ENCODE measurements around the gene VAMP5. TPM values are rescaled to one million over a fixed set of nuclear protein-coding genes. Genes with fewer than 3 reads are reported as not detected.
A peak's percentile ranks its signal among the peaks of the same experiment; 100 is the strongest.

VAMP5 gene
- total RNA-seq, 1 experiment from 2014 or later = 0.40 TPM

DNA sequence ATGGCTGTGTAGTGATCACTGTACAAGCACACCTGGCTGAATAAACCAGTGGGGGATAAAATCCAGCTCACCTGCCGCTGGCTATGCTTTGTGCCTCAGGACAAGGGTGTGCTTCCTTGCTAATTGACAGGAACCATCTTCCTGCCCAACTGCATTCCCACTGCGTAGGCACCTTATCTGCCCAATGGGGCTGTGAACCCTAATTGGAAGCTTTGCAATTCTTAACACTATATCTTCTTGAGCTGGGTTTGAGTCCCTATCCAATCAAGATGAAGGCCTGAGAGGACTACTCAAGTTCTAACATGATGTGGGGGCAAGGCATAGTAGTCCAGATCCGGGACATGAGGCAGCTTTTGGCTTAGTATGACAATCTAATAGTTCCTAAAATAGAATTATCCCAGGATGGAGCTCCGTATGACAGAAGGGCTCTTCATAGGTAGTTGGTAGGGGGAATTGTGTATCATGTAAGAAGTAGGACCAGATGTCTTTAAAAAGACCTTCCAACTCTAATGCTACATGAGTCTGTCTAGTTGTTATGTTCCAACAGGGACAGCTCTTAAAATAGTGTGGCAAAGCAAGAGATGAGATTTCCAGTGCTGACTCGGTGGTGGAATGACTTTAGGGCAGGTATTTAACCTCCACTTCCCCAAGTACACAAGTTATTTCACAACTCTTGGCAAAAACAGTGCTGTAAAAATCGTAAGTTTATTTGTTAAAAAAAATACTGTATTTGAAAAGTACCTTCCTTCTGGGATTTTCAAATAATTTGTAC is 20.5 kb downstream of the VAMP5 start:
- DNase-seq = no peak

DNA sequence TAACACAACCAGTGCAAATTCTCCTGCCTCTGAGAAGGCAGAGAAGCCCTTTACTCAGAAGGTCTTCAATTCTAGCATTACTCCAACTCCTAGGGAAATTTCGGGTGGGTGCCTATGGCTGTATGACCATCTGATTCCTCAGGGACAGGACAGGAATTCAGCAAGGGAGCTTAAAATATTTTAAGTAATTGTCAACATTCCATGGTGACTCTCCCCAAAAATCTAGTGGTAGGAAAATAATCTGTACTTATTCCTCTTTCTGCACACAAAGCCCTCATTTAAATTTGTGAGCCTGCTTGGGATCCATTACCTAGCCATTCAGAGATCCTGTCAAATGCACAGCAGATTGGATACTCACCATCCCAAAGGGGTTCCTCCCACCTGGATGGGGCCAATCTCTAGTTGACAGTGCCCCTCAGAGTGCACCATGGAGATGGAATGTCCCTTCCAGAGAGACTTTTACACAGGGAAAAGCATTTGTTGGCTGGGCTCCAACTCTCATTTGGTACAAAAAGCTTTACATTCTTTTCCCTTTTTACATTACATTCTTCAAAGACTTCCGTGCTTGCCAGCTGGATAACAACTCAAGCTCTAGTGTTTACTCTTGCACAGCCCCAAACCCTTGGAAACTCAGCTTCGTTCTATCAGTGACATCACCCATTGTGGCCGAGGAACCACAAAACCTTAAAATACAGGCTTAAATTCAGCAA is 21.3 kb downstream of the VAMP5 start:
- Histone ChIP-seq H3K9me3 (ENCODE audit: low read length) (no peaks in the 10 kb centered on the region), H3K9me2 (replicated peaks; ENCODE audit: low read length) (no peaks in the 10 kb centered on the region), H3K9ac (ENCODE audit: low read length) (no peak overlapping the region), H3K4me1 (ENCODE audit: insufficient read depth, low read length) (peaks cover 8% of the 10 kb centered on the region; the same call in 1 of the 2 replicates), H3K79me2 (ENCODE audit: low read length) (peaks cover 17% of the 10 kb centered on the region), H4K20me1 (ENCODE audit: low read length) (no peaks in the 10 kb centered on the region), H3K4me2 (ENCODE audit: low read length) (peak overlapping the region; percentile 20; the same call in 1 of the 2 replicates), H3K36me3 (ENCODE audit: low read depth, low read length) (peaks cover 5% of the 10 kb centered on the region; the same call in 1 of the 2 replicates), H2AFZ (ENCODE audit: low read length) (no peak overlapping the region), H3F3A (ENCODE audit: low read length, unreplicated experiment) (no peaks in the 10 kb centered on the region), H3K27me3 (ENCODE audit: low read length) (no peaks in the 10 kb centered on the region), H3K27ac (ENCODE audit: low read length) (no peak overlapping the region), H3K4me3 (ENCODE audit: low read length) (no peak overlapping the region)
- intact Hi-C loops (cut with micrococcal nuclease) = no loop called here
- no peak for ATAC-seq
- ChIA-PET POLR2A (ENCODE audit: unreplicated experiment) (interaction anchor here (0.6 to 0.7 kb wide), 2 partner anchors 13 to 104 kb away, joined by 3 to 5 read pairs; no protein-coding TSS in a partner anchor), CTCF (no interaction called here)
- BruUV-seq (replicated peaks) = no TSS peak
- TF ChIP-seq EZH2phosphoT487 (IDR thresholded peaks at IDR 0.05; ENCODE audit: borderline replicate concordance, low read length) (no peak), EZH2 (IDR thresholded peaks at IDR 0.05; ENCODE audit: low read length, unreplicated experiment) (no peak)
- no peak for DNase-seq

More for the DNA sequence above, 20.5 kb downstream of the VAMP5 start:
- Histone ChIP-seq H3K4me1 (ENCODE audit: insufficient read depth, low read length) (peaks cover 4% of the 10 kb centered on the region; the same call in 1 of the 2 replicates), H3K4me3 (ENCODE audit: low read length) (no peak overlapping the region), H3K27me3 (ENCODE audit: low read length) (no peaks in the 10 kb centered on the region), H4K20me1 (ENCODE audit: low read length) (no peaks in the 10 kb centered on the region), H3K9ac (ENCODE audit: low read length) (no peak overlapping the region), H3K4me2 (ENCODE audit: low read length) (peak overlapping the region; percentile 20), H3K79me2 (ENCODE audit: low read length) (peaks cover 11% of the 10 kb centered on the region; the same call in 1 of the 2 replicates), H2AFZ (ENCODE audit: low read length) (no peak overlapping the region), H3K9me2 (replicated peaks; ENCODE audit: low read length) (no peaks in the 10 kb centered on the region), H3K27ac (ENCODE audit: low read length) (no peak overlapping the region), H3K9me3 (ENCODE audit: low read length) (no peaks in the 10 kb centered on the region), H3K36me3 (ENCODE audit: low read depth, low read length) (peaks cover 5% of the 10 kb centered on the region; the same call in 1 of the 2 replicates), H3F3A (ENCODE audit: low read length, unreplicated experiment) (no peaks in the 10 kb centered on the region)
- ChIA-PET POLR2A (ENCODE audit: unreplicated experiment) (interaction anchor here (0.7 kb wide), 1 partner anchor 12 kb away, joined by 5 read pairs; no protein-coding TSS in a partner anchor), CTCF (no interaction called here)
- BruUV-seq (replicated peaks) = no TSS peak
- intact Hi-C loops (cut with micrococcal nuclease) = loop anchor here (5.0 kb wide), 1 partner anchor 277 kb away; the partner anchor contains the start of gene TGOLN2
- TF ChIP-seq, protein P1, sequence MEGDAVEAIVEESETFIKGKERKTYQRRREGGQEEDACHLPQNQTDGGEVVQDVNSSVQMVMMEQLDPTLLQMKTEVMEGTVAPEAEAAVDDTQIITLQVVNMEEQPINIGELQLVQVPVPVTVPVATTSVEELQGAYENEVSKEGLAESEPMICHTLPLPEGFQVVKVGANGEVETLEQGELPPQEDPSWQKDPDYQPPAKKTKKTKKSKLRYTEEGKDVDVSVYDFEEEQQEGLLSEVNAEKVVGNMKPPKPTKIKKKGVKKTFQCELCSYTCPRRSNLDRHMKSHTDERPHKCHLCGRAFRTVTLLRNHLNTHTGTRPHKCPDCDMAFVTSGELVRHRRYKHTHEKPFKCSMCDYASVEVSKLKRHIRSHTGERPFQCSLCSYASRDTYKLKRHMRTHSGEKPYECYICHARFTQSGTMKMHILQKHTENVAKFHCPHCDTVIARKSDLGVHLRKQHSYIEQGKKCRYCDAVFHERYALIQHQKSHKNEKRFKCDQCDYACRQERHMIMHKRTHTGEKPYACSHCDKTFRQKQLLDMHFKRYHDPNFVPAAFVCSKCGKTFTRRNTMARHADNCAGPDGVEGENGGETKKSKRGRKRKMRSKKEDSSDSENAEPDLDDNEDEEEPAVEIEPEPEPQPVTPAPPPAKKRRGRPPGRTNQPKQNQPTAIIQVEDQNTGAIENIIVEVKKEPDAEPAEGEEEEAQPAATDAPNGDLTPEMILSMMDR (conservative IDR thresholded peaks at IDR 0.05; ENCODE audit: low read depth, low read length) = no peak
- TF ChIP-seq EZH2 (IDR thresholded peaks at IDR 0.05; ENCODE audit: low read length, unreplicated experiment) = no peak
- TF ChIP-seq EZH2phosphoT487 (IDR thresholded peaks at IDR 0.05; ENCODE audit: borderline replicate concordance, low read length) = no peak
- no peak for ATAC-seq

DNA sequence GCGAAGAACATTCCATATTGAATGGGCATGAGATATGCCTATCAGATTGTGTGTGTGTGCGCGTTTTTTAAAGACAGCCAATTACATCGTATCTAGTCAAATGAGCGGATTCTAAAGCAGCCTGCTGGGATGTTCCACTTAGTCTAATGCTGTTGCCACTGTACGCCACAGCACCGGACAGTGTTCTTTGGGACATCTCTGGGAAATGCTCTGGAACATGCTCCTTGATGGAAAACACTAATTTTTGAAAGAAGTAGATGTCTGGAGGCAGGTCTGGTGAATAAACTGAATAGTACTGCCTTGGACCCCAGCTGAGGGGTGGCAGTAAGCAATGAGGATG is 21.9 kb downstream of the VAMP5 start:
- Histone ChIP-seq H3K27me3 (ENCODE audit: low read length) (no peaks in the 10 kb centered on the region), H2AFZ (ENCODE audit: low read length) (no peak overlapping the region), H3K4me2 (ENCODE audit: low read length) (no peak overlapping the region), H3K36me3 (ENCODE audit: low read depth, low read length) (peaks cover 5% of the 10 kb centered on the region; the same call in 1 of the 2 replicates), H3K4me3 (ENCODE audit: low read length) (no peak overlapping the region), H3K79me2 (ENCODE audit: low read length) (peaks cover 21% of the 10 kb centered on the region), H3K4me1 (ENCODE audit: insufficient read depth, low read length) (peaks cover 8% of the 10 kb centered on the region; the same call in 1 of the 2 replicates), H4K20me1 (ENCODE audit: low read length) (no peaks in the 10 kb centered on the region), H3F3A (ENCODE audit: low read length, unreplicated experiment) (no peaks in the 10 kb centered on the region), H3K27ac (ENCODE audit: low read length) (no peak overlapping the region), H3K9ac (ENCODE audit: low read length) (no peak overlapping the region), H3K9me2 (replicated peaks; ENCODE audit: low read length) (no peaks in the 10 kb centered on the region), H3K9me3 (ENCODE audit: low read length) (no peaks in the 10 kb centered on the region)
- no peak for DNase-seq
- no peak for ATAC-seq
- intact Hi-C loops (cut with micrococcal nuclease) = no loop called here
- ChIA-PET POLR2A (ENCODE audit: unreplicated experiment) (no interaction called here), CTCF (no interaction called here)
- no TSS peak for BruUV-seq (replicated peaks)
- TF ChIP-seq, protein P1 (conservative IDR thresholded peaks at IDR 0.05; ENCODE audit: low read depth, low read length) = no peak
- no peak for TF ChIP-seq EZH2phosphoT487 (IDR thresholded peaks at IDR 0.05; ENCODE audit: borderline replicate concordance, low read length)
- TF ChIP-seq EZH2 (IDR thresholded peaks at IDR 0.05; ENCODE audit: low read length, unreplicated experiment) = no peak
